GM19463 (cell line): ENCODE data around the gene DAB1.

ENCODE experiments used
- ATAC-seq: cut with Tn5 transposase; IDR thresholded peaks from one replicate; pipeline ENCODE4 v1.9.1; 2021; ENCODE audit warnings: mild to moderate bottlenecking, moderate library complexity; ENCODE audit not compliant: unreplicated experiment

The DAB1 gene

GRCh38 chr1:56965916-56966697, 457.8 kb downstream of the DAB1 start, which contains the start of gene C8B:
C8B (minus strand) TSS chr1:56966015; CDS start chr1:56965948, 67 bp downstream.
- no peak for ATAC-seq

GRCh38 chr1:56965191-56965590, 458.7 kb downstream of the DAB1 start:
- no peak for ATAC-seq

GRCh38 chr1:56964349-56965017, 459.4 kb downstream of the DAB1 start:
- ATAC-seq, result no peak

GRCh38 chr1:56963667-56964066, 460.2 kb downstream of the DAB1 start:
- no peak for ATAC-seq

GRCh38 chr1:56961426-56961825, 462.4 kb downstream of the DAB1 start:
- no peak for ATAC-seq

- no peak for ATAC-seq
Measured at GRCh38 chr1:56958526-56958925, 465.3 kb downstream of the DAB1 start.

- ATAC-seq, result no peak
Measured at GRCh38 chr1:56957931-56958330, 465.9 kb downstream of the DAB1 start.

- ATAC-seq, result no peak
Measured at GRCh38 chr1:56954664-56955063, 469.2 kb downstream of the DAB1 start.

- no peak for ATAC-seq
Measured at GRCh38 chr1:56953386-56953785, 470.5 kb downstream of the DAB1 start.

GRCh38 chr1:56952501-56952900, 471.4 kb downstream of the DAB1 start:
- no peak for ATAC-seq

GRCh38 chr1:56948403-56949023, 475.3 kb downstream of the DAB1 start:
- no peak for ATAC-seq
